ENCODE results near the gene SCFD2. TPM values are rescaled to one million over a fixed set of nuclear protein-coding genes. Genes with fewer than 3 reads are reported as not detected.

The SCFD2 gene
- total and polyA plus RNA-seq, 2 of the 8 experiments (the other 6 are each of a cell fraction or from before 2014, with no cell fraction given): 6.2 to 10.2 TPM

DNA sequence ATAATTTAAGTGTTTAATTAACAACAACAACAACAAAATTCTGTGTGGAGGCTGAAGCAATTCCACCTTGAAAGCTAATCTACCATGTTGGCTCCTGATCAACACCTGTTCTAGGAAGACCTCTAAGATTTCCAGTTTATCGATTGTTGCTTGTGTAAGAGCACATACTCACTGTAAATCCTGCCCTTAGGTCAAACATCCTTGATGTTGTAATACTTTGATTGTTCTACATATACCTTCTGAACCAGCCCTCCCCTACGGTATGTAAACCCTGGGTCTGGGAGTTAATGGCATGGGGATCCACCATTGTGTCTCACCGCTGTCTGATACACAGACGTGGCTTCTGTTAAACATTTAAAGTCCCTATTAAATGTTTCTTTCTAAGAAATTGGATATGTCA, 430.5 kb downstream of the SCFD2 start (continued):
- TF ChIP-seq, protein P1, sequence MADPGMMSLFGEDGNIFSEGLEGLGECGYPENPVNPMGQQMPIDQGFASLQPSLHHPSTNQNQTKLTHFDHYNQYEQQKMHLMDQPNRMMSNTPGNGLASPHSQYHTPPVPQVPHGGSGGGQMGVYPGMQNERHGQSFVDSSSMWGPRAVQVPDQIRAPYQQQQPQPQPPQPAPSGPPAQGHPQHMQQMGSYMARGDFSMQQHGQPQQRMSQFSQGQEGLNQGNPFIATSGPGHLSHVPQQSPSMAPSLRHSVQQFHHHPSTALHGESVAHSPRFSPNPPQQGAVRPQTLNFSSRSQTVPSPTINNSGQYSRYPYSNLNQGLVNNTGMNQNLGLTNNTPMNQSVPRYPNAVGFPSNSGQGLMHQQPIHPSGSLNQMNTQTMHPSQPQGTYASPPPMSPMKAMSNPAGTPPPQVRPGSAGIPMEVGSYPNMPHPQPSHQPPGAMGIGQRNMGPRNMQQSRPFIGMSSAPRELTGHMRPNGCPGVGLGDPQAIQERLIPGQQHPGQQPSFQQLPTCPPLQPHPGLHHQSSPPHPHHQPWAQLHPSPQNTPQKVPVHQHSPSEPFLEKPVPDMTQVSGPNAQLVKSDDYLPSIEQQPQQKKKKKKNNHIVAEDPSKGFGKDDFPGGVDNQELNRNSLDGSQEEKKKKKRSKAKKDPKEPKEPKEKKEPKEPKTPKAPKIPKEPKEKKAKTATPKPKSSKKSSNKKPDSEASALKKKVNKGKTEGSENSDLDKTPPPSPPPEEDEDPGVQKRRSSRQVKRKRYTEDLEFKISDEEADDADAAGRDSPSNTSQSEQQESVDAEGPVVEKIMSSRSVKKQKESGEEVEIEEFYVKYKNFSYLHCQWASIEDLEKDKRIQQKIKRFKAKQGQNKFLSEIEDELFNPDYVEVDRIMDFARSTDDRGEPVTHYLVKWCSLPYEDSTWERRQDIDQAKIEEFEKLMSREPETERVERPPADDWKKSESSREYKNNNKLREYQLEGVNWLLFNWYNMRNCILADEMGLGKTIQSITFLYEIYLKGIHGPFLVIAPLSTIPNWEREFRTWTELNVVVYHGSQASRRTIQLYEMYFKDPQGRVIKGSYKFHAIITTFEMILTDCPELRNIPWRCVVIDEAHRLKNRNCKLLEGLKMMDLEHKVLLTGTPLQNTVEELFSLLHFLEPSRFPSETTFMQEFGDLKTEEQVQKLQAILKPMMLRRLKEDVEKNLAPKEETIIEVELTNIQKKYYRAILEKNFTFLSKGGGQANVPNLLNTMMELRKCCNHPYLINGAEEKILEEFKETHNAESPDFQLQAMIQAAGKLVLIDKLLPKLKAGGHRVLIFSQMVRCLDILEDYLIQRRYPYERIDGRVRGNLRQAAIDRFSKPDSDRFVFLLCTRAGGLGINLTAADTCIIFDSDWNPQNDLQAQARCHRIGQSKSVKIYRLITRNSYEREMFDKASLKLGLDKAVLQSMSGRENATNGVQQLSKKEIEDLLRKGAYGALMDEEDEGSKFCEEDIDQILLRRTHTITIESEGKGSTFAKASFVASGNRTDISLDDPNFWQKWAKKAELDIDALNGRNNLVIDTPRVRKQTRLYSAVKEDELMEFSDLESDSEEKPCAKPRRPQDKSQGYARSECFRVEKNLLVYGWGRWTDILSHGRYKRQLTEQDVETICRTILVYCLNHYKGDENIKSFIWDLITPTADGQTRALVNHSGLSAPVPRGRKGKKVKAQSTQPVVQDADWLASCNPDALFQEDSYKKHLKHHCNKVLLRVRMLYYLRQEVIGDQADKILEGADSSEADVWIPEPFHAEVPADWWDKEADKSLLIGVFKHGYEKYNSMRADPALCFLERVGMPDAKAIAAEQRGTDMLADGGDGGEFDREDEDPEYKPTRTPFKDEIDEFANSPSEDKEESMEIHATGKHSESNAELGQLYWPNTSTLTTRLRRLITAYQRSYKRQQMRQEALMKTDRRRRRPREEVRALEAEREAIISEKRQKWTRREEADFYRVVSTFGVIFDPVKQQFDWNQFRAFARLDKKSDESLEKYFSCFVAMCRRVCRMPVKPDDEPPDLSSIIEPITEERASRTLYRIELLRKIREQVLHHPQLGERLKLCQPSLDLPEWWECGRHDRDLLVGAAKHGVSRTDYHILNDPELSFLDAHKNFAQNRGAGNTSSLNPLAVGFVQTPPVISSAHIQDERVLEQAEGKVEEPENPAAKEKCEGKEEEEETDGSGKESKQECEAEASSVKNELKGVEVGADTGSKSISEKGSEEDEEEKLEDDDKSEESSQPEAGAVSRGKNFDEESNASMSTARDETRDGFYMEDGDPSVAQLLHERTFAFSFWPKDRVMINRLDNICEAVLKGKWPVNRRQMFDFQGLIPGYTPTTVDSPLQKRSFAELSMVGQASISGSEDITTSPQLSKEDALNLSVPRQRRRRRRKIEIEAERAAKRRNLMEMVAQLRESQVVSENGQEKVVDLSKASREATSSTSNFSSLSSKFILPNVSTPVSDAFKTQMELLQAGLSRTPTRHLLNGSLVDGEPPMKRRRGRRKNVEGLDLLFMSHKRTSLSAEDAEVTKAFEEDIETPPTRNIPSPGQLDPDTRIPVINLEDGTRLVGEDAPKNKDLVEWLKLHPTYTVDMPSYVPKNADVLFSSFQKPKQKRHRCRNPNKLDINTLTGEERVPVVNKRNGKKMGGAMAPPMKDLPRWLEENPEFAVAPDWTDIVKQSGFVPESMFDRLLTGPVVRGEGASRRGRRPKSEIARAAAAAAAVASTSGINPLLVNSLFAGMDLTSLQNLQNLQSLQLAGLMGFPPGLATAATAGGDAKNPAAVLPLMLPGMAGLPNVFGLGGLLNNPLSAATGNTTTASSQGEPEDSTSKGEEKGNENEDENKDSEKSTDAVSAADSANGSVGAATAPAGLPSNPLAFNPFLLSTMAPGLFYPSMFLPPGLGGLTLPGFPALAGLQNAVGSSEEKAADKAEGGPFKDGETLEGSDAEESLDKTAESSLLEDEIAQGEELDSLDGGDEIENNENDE (IDR thresholded peaks at IDR 0.05; ENCODE audit: insufficient replicate concordance, low read length): no peak
- no peak for TF ChIP-seq JUND (IDR thresholded peaks at IDR 0.05; ENCODE audit: low read length)
- TF ChIP-seq RBBP5 (IDR thresholded peaks at IDR 0.05; ENCODE audit: borderline replicate concordance, low read depth, low read length): no peak
- TF ChIP-seq EGR1 (IDR thresholded peaks at IDR 0.05; ENCODE audit: borderline replicate concordance, low read depth, low read length): no peak
- TF ChIP-seq RNF2 (IDR thresholded peaks at IDR 0.05; ENCODE audit: borderline replicate concordance, low read depth, low read length, missing control alignments, poor library complexity, severe bottlenecking): no peak
- no peak for TF ChIP-seq SRF (IDR thresholded peaks at IDR 0.05; ENCODE audit: low read depth, low read length)
- TF ChIP-seq TCF12 (IDR thresholded peaks at IDR 0.05; ENCODE audit: low read depth, low read length): no peak
- TF ChIP-seq NANOG (IDR thresholded peaks at IDR 0.05; ENCODE audit: insufficient read depth, low read depth, low read length, poor library complexity, severe bottlenecking): no peak
- no peak for TF ChIP-seq TAF1 (IDR thresholded peaks at IDR 0.05; ENCODE audit: low read depth, low read length)
- TF ChIP-seq EP300 (IDR thresholded peaks at IDR 0.05; ENCODE audit: borderline replicate concordance in 1 of 2, low read depth in 2 of 2, low read length in 2 of 2): no peak
- TF ChIP-seq SP1 (IDR thresholded peaks at IDR 0.05; ENCODE audit: low read depth, low read length): no peak
- no peak for TF ChIP-seq PHF8 (conservative IDR thresholded peaks at IDR 0.05; ENCODE audit: low read depth, low read length)

All from H1 (cell line).